ENCODE data around the gene FBXW8.

Gene FBXW8

GRCh38 chr12:117041798-117042170, 131.0 kb downstream of the FBXW8 start:
- Histone ChIP-seq H4K12ac (ENCODE audit: low read depth, low read length) (no peak overlapping the region), H3K27ac (ENCODE audit: low read depth, low read length) (no peak overlapping the region), H2AFZ (ENCODE audit: insufficient read depth, low read length, poor library complexity) (no peak overlapping the region), H3K4me3 (ENCODE audit: low read depth, low read length) (no peak overlapping the region), H3K18ac (ENCODE audit: low read length) (no peak overlapping the region), H4K8ac (ENCODE audit: low read depth, low read length) (no peak overlapping the region), H3K27me3 (ENCODE audit: insufficient read depth, low read length) (no peaks in the 10 kb centered on the region), H3K23ac (ENCODE audit: low read length) (no peak overlapping the region), H3K79me2 (ENCODE audit: control insufficient read depth, insufficient read depth, low read length, poor library complexity) (no peaks in the 10 kb centered on the region), H3K4ac (ENCODE audit: low read depth, low read length) (no peak overlapping the region), H3K9me3 (ENCODE audit: insufficient read depth, low read depth, low read length) (no peaks in the 10 kb centered on the region), H3K79me1 (ENCODE audit: low read length) (no peaks in the 10 kb centered on the region), H2BK5ac (ENCODE audit: low read depth, low read length, poor library complexity) (no peak overlapping the region), H3K4me1 (ENCODE audit: control insufficient read depth in 1 of 2, insufficient read depth in 2 of 2, low read length in 2 of 2) (peaks cover 0 to 6% of the 10 kb centered on the region in 2 experiments), H3K4me2 (ENCODE audit: low read length) (no peak overlapping the region), H2BK12ac (ENCODE audit: low read length) (no peak overlapping the region), H2BK120ac (ENCODE audit: insufficient read depth, low read length, poor library complexity) (no peak overlapping the region), H4K91ac (ENCODE audit: low read depth, low read length) (no peak overlapping the region), H3K14ac (ENCODE audit: low read length) (no peak overlapping the region), H3K9ac (ENCODE audit: low read length) (no peak overlapping the region), H3K36me3 (ENCODE audit: control insufficient read depth in 1 of 2, insufficient read depth in 2 of 2, low read length in 2 of 2) (no peaks in the 10 kb centered on the region), H2AK5ac (ENCODE audit: low read length) (no peak overlapping the region)
- DNase-seq = no peak
- no CpG with 5 or more reads among the region's 11 CpGs for WGBS (ENCODE audit: extremely low coverage, insufficient coverage, insufficient read length)

DNA sequence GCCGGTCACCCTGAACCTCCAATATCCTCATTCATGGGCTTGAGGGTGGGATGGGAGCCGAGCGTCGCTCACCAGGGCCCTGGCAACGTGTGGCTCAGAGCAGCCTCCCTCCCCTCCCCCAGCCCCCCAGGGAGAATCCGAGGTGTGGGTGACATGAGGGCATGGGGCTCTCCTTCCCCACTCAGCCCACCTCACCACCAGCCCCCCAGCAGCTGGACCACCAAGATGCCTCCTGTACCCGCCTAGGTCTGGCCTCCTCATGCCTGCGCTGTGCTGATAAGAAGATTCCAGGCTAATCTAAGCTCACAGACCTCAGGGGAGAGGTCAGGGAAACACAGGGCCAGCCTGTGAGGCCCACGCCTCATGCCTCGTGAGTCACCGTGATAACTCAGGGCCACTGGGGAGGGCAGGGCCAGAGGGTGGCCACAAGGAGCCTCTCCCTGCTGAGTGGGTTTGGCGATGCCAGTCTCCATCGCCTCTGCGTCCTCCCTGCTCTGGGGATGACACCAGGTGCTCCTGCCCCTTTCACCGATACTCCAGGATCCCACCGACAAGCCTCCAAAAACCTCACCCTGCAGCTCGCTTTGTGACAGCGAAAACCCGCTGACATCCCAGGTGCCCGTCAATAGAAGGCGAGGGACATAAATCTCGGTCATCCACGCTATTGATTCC, 131.6 kb downstream of the FBXW8 start:
- Histone ChIP-seq H2BK120ac (ENCODE audit: insufficient read depth, low read length, poor library complexity) (no peak overlapping the region), H4K91ac (ENCODE audit: low read depth, low read length) (no peak overlapping the region), H2BK5ac (ENCODE audit: low read depth, low read length, poor library complexity) (no peak overlapping the region), H3K4me1 (ENCODE audit: control insufficient read depth in 1 of 2, insufficient read depth in 2 of 2, low read length in 2 of 2) (peaks cover 0 to 6% of the 10 kb centered on the region in 2 experiments), H3K79me2 (ENCODE audit: control insufficient read depth, insufficient read depth, low read length, poor library complexity) (no peaks in the 10 kb centered on the region), H3K9ac (ENCODE audit: low read length) (no peak overlapping the region), H3K79me1 (ENCODE audit: low read length) (no peaks in the 10 kb centered on the region), H3K14ac (ENCODE audit: low read length) (no peak overlapping the region), H3K9me3 (ENCODE audit: insufficient read depth, low read depth, low read length) (no peaks in the 10 kb centered on the region), H2AK5ac (ENCODE audit: low read length) (no peak overlapping the region), H3K23ac (ENCODE audit: low read length) (no peak overlapping the region), H2BK12ac (ENCODE audit: low read length) (no peak overlapping the region), H4K8ac (ENCODE audit: low read depth, low read length) (no peak overlapping the region), H4K12ac (ENCODE audit: low read depth, low read length) (no peak overlapping the region), H2AFZ (ENCODE audit: insufficient read depth, low read length, poor library complexity) (no peak overlapping the region), H3K4me2 (ENCODE audit: low read length) (no peak overlapping the region), H3K27me3 (ENCODE audit: insufficient read depth, low read length) (no peaks in the 10 kb centered on the region), H3K18ac (ENCODE audit: low read length) (no peak overlapping the region), H3K4ac (ENCODE audit: low read depth, low read length) (no peak overlapping the region), H3K36me3 (ENCODE audit: control insufficient read depth in 1 of 2, insufficient read depth in 2 of 2, low read length in 2 of 2) (no peaks in the 10 kb centered on the region), H3K27ac (ENCODE audit: low read depth, low read length) (no peak overlapping the region), H3K4me3 (ENCODE audit: low read depth, low read length) (no peak overlapping the region)
- peak; percentile 73 to 83 for DNase-seq
- no CpG with 5 or more reads among the region's 23 CpGs for WGBS (ENCODE audit: extremely low coverage, insufficient coverage, insufficient read length)

DNA sequence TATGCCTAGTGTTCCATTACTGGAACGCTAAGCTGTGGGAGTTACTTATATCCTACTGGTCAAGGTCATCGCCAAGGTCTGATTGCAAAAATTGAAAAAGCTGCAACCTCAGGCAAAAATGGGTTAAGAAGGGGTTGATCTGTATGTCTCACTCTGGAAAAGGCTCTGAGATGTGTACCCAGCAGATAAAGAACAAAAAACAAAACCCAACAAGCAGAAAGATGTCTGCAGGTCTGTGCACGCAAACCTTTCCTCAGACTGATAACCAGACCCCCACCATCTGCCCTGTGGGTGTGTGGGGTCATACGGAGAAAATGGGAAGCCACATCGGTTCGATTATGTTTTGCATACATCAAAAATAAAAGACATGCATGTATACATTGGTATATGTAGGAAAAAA, 132.1 kb downstream of the FBXW8 start:
- H2BK120ac ChIP-seq (ENCODE audit: insufficient read depth, low read length, poor library complexity) = no peak overlapping the region
- H3K79me1 ChIP-seq (ENCODE audit: low read length) = no peaks in the 10 kb centered on the region
- H2BK12ac ChIP-seq (ENCODE audit: low read length) = no peak overlapping the region
- no peak overlapping the region for H2BK5ac ChIP-seq (ENCODE audit: low read depth, low read length, poor library complexity)
- H3K4me3 ChIP-seq (ENCODE audit: low read depth, low read length) = no peak overlapping the region
- no CpG with 5 or more reads among the region's 6 CpGs for WGBS (ENCODE audit: extremely low coverage, insufficient coverage, insufficient read length)
- no peaks in the 10 kb centered on the region for H3K36me3 ChIP-seq (ENCODE audit: control insufficient read depth in 1 of 2, insufficient read depth in 2 of 2, low read length in 2 of 2)
- H4K12ac ChIP-seq (ENCODE audit: low read depth, low read length) = no peak overlapping the region
- no peaks in the 10 kb centered on the region for H3K9me3 ChIP-seq (ENCODE audit: insufficient read depth, low read depth, low read length)
- H3K23ac ChIP-seq (ENCODE audit: low read length) = no peak overlapping the region
- H3K14ac ChIP-seq (ENCODE audit: low read length) = no peak overlapping the region
- H2AFZ ChIP-seq (ENCODE audit: insufficient read depth, low read length, poor library complexity) = no peak overlapping the region
- no peaks in the 10 kb centered on the region for H3K27me3 ChIP-seq (ENCODE audit: insufficient read depth, low read length)
- no peak overlapping the region for H4K91ac ChIP-seq (ENCODE audit: low read depth, low read length)
- H3K9ac ChIP-seq (ENCODE audit: low read length) = no peak overlapping the region
- no peaks in the 10 kb centered on the region for H3K79me2 ChIP-seq (ENCODE audit: control insufficient read depth, insufficient read depth, low read length, poor library complexity)
- no peak overlapping the region for H2AK5ac ChIP-seq (ENCODE audit: low read length)
- H3K18ac ChIP-seq (ENCODE audit: low read length) = no peak overlapping the region
- H3K4me2 ChIP-seq (ENCODE audit: low read length) = no peak overlapping the region
- no peak for DNase-seq
- no peak overlapping the region for H3K27ac ChIP-seq (ENCODE audit: low read depth, low read length)
- H4K8ac ChIP-seq (ENCODE audit: low read depth, low read length) = no peak overlapping the region
- H3K4me1 ChIP-seq (ENCODE audit: control insufficient read depth in 1 of 2, insufficient read depth in 2 of 2, low read length in 2 of 2) = peaks cover 0 to 6% of the 10 kb centered on the region in 2 experiments
- no peak overlapping the region for H3K4ac ChIP-seq (ENCODE audit: low read depth, low read length)

DNA sequence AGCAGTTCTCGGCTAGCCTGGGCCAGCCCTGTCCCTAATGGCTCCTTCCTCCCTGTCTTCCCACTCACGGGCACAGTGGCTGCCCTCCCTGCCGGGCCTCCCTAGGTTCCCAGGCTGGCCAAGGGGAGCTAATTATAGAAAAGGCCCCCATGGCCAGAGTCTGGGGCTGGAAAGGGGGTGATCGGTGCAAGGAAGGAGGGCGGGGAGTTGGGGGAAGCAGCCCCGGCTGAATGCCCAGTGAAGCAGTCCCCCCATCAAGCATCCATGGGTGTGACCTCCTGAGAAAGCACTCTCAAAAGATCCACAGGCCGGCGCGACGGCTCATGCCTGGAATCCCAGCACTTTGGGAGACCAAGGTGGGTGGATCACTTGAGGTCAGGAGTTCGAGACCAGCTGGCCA, 133.6 kb downstream of the FBXW8 start:
- H4K91ac ChIP-seq (ENCODE audit: low read depth, low read length) = no peak overlapping the region
- DNase-seq = no peak
- H4K12ac ChIP-seq (ENCODE audit: low read depth, low read length) = no peak overlapping the region
- no peak overlapping the region for H3K14ac ChIP-seq (ENCODE audit: low read length)
- H3K4me3 ChIP-seq (ENCODE audit: low read depth, low read length) = no peak overlapping the region
- H4K8ac ChIP-seq (ENCODE audit: low read depth, low read length) = no peak overlapping the region
- H3K79me1 ChIP-seq (ENCODE audit: low read length) = no peaks in the 10 kb centered on the region
- H3K27me3 ChIP-seq (ENCODE audit: insufficient read depth, low read length) = no peaks in the 10 kb centered on the region
- H2BK120ac ChIP-seq (ENCODE audit: insufficient read depth, low read length, poor library complexity) = no peak overlapping the region
- no peak overlapping the region for H3K23ac ChIP-seq (ENCODE audit: low read length)
- no peak overlapping the region for H3K4ac ChIP-seq (ENCODE audit: low read depth, low read length)
- no peak overlapping the region for H3K4me2 ChIP-seq (ENCODE audit: low read length)
- H3K36me3 ChIP-seq (ENCODE audit: control insufficient read depth in 1 of 2, insufficient read depth in 2 of 2, low read length in 2 of 2) = no peaks in the 10 kb centered on the region
- H3K9ac ChIP-seq (ENCODE audit: low read length) = no peak overlapping the region
- H2AK5ac ChIP-seq (ENCODE audit: low read length) = no peak overlapping the region
- H2AFZ ChIP-seq (ENCODE audit: insufficient read depth, low read length, poor library complexity) = no peak overlapping the region
- H2BK12ac ChIP-seq (ENCODE audit: low read length) = no peak overlapping the region
- no peak overlapping the region for H3K27ac ChIP-seq (ENCODE audit: low read depth, low read length)
- no peak overlapping the region for H3K18ac ChIP-seq (ENCODE audit: low read length)
- H3K79me2 ChIP-seq (ENCODE audit: control insufficient read depth, insufficient read depth, low read length, poor library complexity) = no peaks in the 10 kb centered on the region
- H3K4me1 ChIP-seq (ENCODE audit: control insufficient read depth in 1 of 2, insufficient read depth in 2 of 2, low read length in 2 of 2) = peaks cover 6 to 8% of the 10 kb centered on the region in 2 experiments
- WGBS (ENCODE audit: extremely low coverage, insufficient coverage, insufficient read length) = no CpG with 5 or more reads among the region's 11 CpGs
- H2BK5ac ChIP-seq (ENCODE audit: low read depth, low read length, poor library complexity) = no peak overlapping the region
- no peaks in the 10 kb centered on the region for H3K9me3 ChIP-seq (ENCODE audit: insufficient read depth, low read depth, low read length)
